ENCODE measurements around the gene KCNH8.

The KCNH8 gene

GRCh38 chr3:19399836-19400235 is 251.5 kb downstream of the KCNH8 start:
- no CpG with 5 or more reads among the region's 2 CpGs for WGBS (ENCODE audit: insufficient coverage, insufficient read length)
- no peak for DNase-seq (ENCODE audit: low read depth, low spot score)

GRCh38 chr3:19420159-19420558 is 271.8 kb downstream of the KCNH8 start:
- no peak for DNase-seq (ENCODE audit: low read depth, low spot score)
- Histone ChIP-seq H3K4me3 (ENCODE audit: low read length) (no peak overlapping the region), H3K27ac (ENCODE audit: low read length) (no peak overlapping the region), H3K27me3 (ENCODE audit: control insufficient read depth, insufficient read depth, low read length) (no peaks in the 10 kb centered on the region), H3K9me3 (ENCODE audit: control insufficient read depth, insufficient read depth, low read length) (no peaks in the 10 kb centered on the region), H3K36me3 (ENCODE audit: control insufficient read depth, insufficient read depth, low read length) (no peaks in the 10 kb centered on the region), H3K4me1 (ENCODE audit: control insufficient read depth, insufficient read depth, low read length) (no peaks in the 10 kb centered on the region)
- WGBS (ENCODE audit: insufficient coverage, insufficient read length) = no CpG with 5 or more reads among the region's 4 CpGs

More at GRCh38 chr3:19399836-19400235, 251.5 kb downstream of the KCNH8 start:
- Histone ChIP-seq H3K9me3 (ENCODE audit: control insufficient read depth, insufficient read depth, low read length) (no peaks in the 10 kb centered on the region), H3K4me3 (ENCODE audit: low read length) (no peak overlapping the region), H3K36me3 (ENCODE audit: control insufficient read depth, insufficient read depth, low read length) (no peaks in the 10 kb centered on the region), H3K27ac (ENCODE audit: low read length) (no peak overlapping the region), H3K27me3 (ENCODE audit: control insufficient read depth, insufficient read depth, low read length) (no peaks in the 10 kb centered on the region), H3K4me1 (ENCODE audit: control insufficient read depth, insufficient read depth, low read length) (peaks cover 2% of the 10 kb centered on the region; the same call in 1 of the 2 replicates)

- Histone ChIP-seq H3K9me3 (ENCODE audit: control insufficient read depth, insufficient read depth, low read length) (no peaks in the 10 kb centered on the region), H3K4me1 (ENCODE audit: control insufficient read depth, insufficient read depth, low read length) (no peaks in the 10 kb centered on the region), H3K4me3 (ENCODE audit: low read length) (no peak overlapping the region), H3K27me3 (ENCODE audit: control insufficient read depth, insufficient read depth, low read length) (no peaks in the 10 kb centered on the region), H3K36me3 (ENCODE audit: control insufficient read depth, insufficient read depth, low read length) (no peaks in the 10 kb centered on the region), H3K27ac (ENCODE audit: low read length) (no peak overlapping the region)
- WGBS (ENCODE audit: insufficient coverage, insufficient read length) = no CpG with 5 or more reads among the region's 1 CpG
- no peak for DNase-seq (ENCODE audit: low read depth, low spot score)
These were observed 277.5 kb downstream of the KCNH8 start for GRCh38 chr3:19425825-19426224.

- no peaks in the 10 kb centered on the region for H3K27me3 ChIP-seq (ENCODE audit: control insufficient read depth, insufficient read depth, low read length)
- no peak for DNase-seq (ENCODE audit: low read depth, low spot score)
- WGBS (ENCODE audit: insufficient coverage, insufficient read length) = no CpG with 5 or more reads among the region's 1 CpG
These were observed 279.3 kb downstream of the KCNH8 start for GRCh38 chr3:19427422-19428149.

GRCh38 chr3:19428729-19429128 is 280.4 kb downstream of the KCNH8 start:
- Histone ChIP-seq H3K27me3 (ENCODE audit: control insufficient read depth, insufficient read depth, low read length) (no peaks in the 10 kb centered on the region), H3K4me3 (ENCODE audit: low read length) (no peak overlapping the region), H3K4me1 (ENCODE audit: control insufficient read depth, insufficient read depth, low read length) (no peaks in the 10 kb centered on the region), H3K36me3 (ENCODE audit: control insufficient read depth, insufficient read depth, low read length) (no peaks in the 10 kb centered on the region), H3K27ac (ENCODE audit: low read length) (no peak overlapping the region), H3K9me3 (ENCODE audit: control insufficient read depth, insufficient read depth, low read length) (no peaks in the 10 kb centered on the region)
- WGBS (ENCODE audit: insufficient coverage, insufficient read length) = no CpG with 5 or more reads among the region's 7 CpGs
- DNase-seq (ENCODE audit: low read depth, low spot score) = no peak

More at GRCh38 chr3:19427422-19428149, 279.3 kb downstream of the KCNH8 start:
- Histone ChIP-seq H3K36me3 (ENCODE audit: control insufficient read depth, insufficient read depth, low read length) (no peaks in the 10 kb centered on the region), H3K4me3 (ENCODE audit: low read length) (no peak overlapping the region), H3K27ac (ENCODE audit: low read length) (no peak overlapping the region), H3K9me3 (ENCODE audit: control insufficient read depth, insufficient read depth, low read length) (no peaks in the 10 kb centered on the region), H3K4me1 (ENCODE audit: control insufficient read depth, insufficient read depth, low read length) (no peaks in the 10 kb centered on the region)

GRCh38 chr3:19432669-19433068 is 284.4 kb downstream of the KCNH8 start:
- no peaks in the 10 kb centered on the region for H3K9me3 ChIP-seq (ENCODE audit: control insufficient read depth, insufficient read depth, low read length)
- no peak for DNase-seq (ENCODE audit: low read depth, low spot score)
- no CpG with 5 or more reads among the region's 2 CpGs for WGBS (ENCODE audit: insufficient coverage, insufficient read length)
- H3K4me3 ChIP-seq (ENCODE audit: low read length) = no peak overlapping the region
- H3K4me1 ChIP-seq (ENCODE audit: control insufficient read depth, insufficient read depth, low read length) = no peaks in the 10 kb centered on the region
- no peaks in the 10 kb centered on the region for H3K36me3 ChIP-seq (ENCODE audit: control insufficient read depth, insufficient read depth, low read length)
- no peaks in the 10 kb centered on the region for H3K27me3 ChIP-seq (ENCODE audit: control insufficient read depth, insufficient read depth, low read length)
- H3K27ac ChIP-seq (ENCODE audit: low read length) = no peak overlapping the region

- DNase-seq (ENCODE audit: low read depth, low spot score) = no peak
- Histone ChIP-seq H3K4me3 (ENCODE audit: low read length) (no peak overlapping the region), H3K9me3 (ENCODE audit: control insufficient read depth, insufficient read depth, low read length) (no peaks in the 10 kb centered on the region), H3K27me3 (ENCODE audit: control insufficient read depth, insufficient read depth, low read length) (no peaks in the 10 kb centered on the region), H3K36me3 (ENCODE audit: control insufficient read depth, insufficient read depth, low read length) (no peaks in the 10 kb centered on the region), H3K27ac (ENCODE audit: low read length) (no peak overlapping the region), H3K4me1 (ENCODE audit: control insufficient read depth, insufficient read depth, low read length) (no peaks in the 10 kb centered on the region)
- WGBS (ENCODE audit: insufficient coverage, insufficient read length) = no CpG with 5 or more reads among the region's 1 CpG
These were observed 288.4 kb downstream of the KCNH8 start for GRCh38 chr3:19436746-19437145.

- Histone ChIP-seq H3K4me3 (ENCODE audit: low read length) (no peak overlapping the region), H3K4me1 (ENCODE audit: control insufficient read depth, insufficient read depth, low read length) (no peaks in the 10 kb centered on the region), H3K27ac (ENCODE audit: low read length) (no peak overlapping the region), H3K9me3 (ENCODE audit: control insufficient read depth, insufficient read depth, low read length) (no peaks in the 10 kb centered on the region), H3K36me3 (ENCODE audit: control insufficient read depth, insufficient read depth, low read length) (no peaks in the 10 kb centered on the region), H3K27me3 (ENCODE audit: control insufficient read depth, insufficient read depth, low read length) (no peaks in the 10 kb centered on the region)
- no peak for DNase-seq (ENCODE audit: low read depth, low spot score)
These were observed 291.6 kb downstream of the KCNH8 start for GRCh38 chr3:19439944-19440343.

- Histone ChIP-seq H3K4me3 (ENCODE audit: low read length) (no peak overlapping the region), H3K36me3 (ENCODE audit: control insufficient read depth, insufficient read depth, low read length) (no peaks in the 10 kb centered on the region), H3K4me1 (ENCODE audit: control insufficient read depth, insufficient read depth, low read length) (no peaks in the 10 kb centered on the region), H3K27me3 (ENCODE audit: control insufficient read depth, insufficient read depth, low read length) (no peaks in the 10 kb centered on the region), H3K27ac (ENCODE audit: low read length) (no peak overlapping the region), H3K9me3 (ENCODE audit: control insufficient read depth, insufficient read depth, low read length) (no peaks in the 10 kb centered on the region)
- DNase-seq (ENCODE audit: low read depth, low spot score) = no peak
- no CpG with 5 or more reads among the region's 2 CpGs for WGBS (ENCODE audit: insufficient coverage, insufficient read length)
These were observed 297.8 kb downstream of the KCNH8 start for GRCh38 chr3:19446138-19446537.

GRCh38 chr3:19446687-19447086 is 298.4 kb downstream of the KCNH8 start:
- Histone ChIP-seq H3K36me3 (ENCODE audit: control insufficient read depth, insufficient read depth, low read length) (no peaks in the 10 kb centered on the region), H3K27me3 (ENCODE audit: control insufficient read depth, insufficient read depth, low read length) (no peaks in the 10 kb centered on the region), H3K9me3 (ENCODE audit: control insufficient read depth, insufficient read depth, low read length) (no peaks in the 10 kb centered on the region), H3K27ac (ENCODE audit: low read length) (no peak overlapping the region), H3K4me1 (ENCODE audit: control insufficient read depth, insufficient read depth, low read length) (no peaks in the 10 kb centered on the region), H3K4me3 (ENCODE audit: low read length) (no peak overlapping the region)
- DNase-seq (ENCODE audit: low read depth, low spot score) = no peak
- no CpG with 5 or more reads among the region's 1 CpG for WGBS (ENCODE audit: insufficient coverage, insufficient read length)

GRCh38 chr3:19455546-19455945 is 307.2 kb downstream of the KCNH8 start:
- Histone ChIP-seq H3K9me3 (ENCODE audit: control insufficient read depth, insufficient read depth, low read length) (no peaks in the 10 kb centered on the region), H3K36me3 (ENCODE audit: control insufficient read depth, insufficient read depth, low read length) (no peaks in the 10 kb centered on the region), H3K4me1 (ENCODE audit: control insufficient read depth, insufficient read depth, low read length) (no peaks in the 10 kb centered on the region), H3K27ac (ENCODE audit: low read length) (no peak overlapping the region), H3K27me3 (ENCODE audit: control insufficient read depth, insufficient read depth, low read length) (no peaks in the 10 kb centered on the region), H3K4me3 (ENCODE audit: low read length) (no peak overlapping the region)
- no CpG with 5 or more reads among the region's 4 CpGs for WGBS (ENCODE audit: insufficient coverage, insufficient read length)
- DNase-seq (ENCODE audit: low read depth, low spot score) = no peak

Data from iPS DF 6.9 (cell line).